HG02840 (cell line): ENCODE data around the gene ARHGEF12.

Experiments
- ATAC-seq: cut with Tn5 transposase; IDR thresholded peaks from one replicate; pipeline ENCODE4 v1.9.1; 2021; ENCODE audit warnings: mild to moderate bottlenecking, moderate library complexity, moderate number of reproducible peaks; ENCODE audit not compliant: unreplicated experiment, low FRiP score

ARHGEF12 gene

GRCh38 chr11:120409655-120410054, 73.4 kb downstream of the ARHGEF12 start:
- ATAC-seq: no peak

- ATAC-seq: no peak
These were observed 74.6 kb downstream of the ARHGEF12 start for GRCh38 chr11:120410622-120411380.

- ATAC-seq: no peak
These were observed 77.3 kb downstream of the ARHGEF12 start for GRCh38 chr11:120413480-120413879.

- ATAC-seq: no peak
These were observed 84.4 kb downstream of the ARHGEF12 start for GRCh38 chr11:120420572-120420971.

- no peak for ATAC-seq
These were observed 88.2 kb downstream of the ARHGEF12 start for GRCh38 chr11:120424185-120424969.

- no peak for ATAC-seq
These were observed 88.7 kb downstream of the ARHGEF12 start for GRCh38 chr11:120424970-120425332.

- no peak for ATAC-seq
These were observed 89.3 kb downstream of the ARHGEF12 start for GRCh38 chr11:120425527-120425926.

- no peak for ATAC-seq
These were observed 93.9 kb downstream of the ARHGEF12 start for GRCh38 chr11:120430146-120430545.

GRCh38 chr11:120431633-120432032, 95.4 kb downstream of the ARHGEF12 start:
- no peak for ATAC-seq

GRCh38 chr11:120432056-120433018, 96.1 kb downstream of the ARHGEF12 start:
- ATAC-seq: no peak

- ATAC-seq: no peak
These were observed 105.4 kb downstream of the ARHGEF12 start for GRCh38 chr11:120441592-120441991.

GRCh38 chr11:120442031-120442430, 105.8 kb downstream of the ARHGEF12 start:
- no peak for ATAC-seq

GRCh38 chr11:120446802-120447201, 110.6 kb downstream of the ARHGEF12 start:
- no peak for ATAC-seq

- no peak for ATAC-seq
These were observed 112.0 kb downstream of the ARHGEF12 start for GRCh38 chr11:120448240-120448639.

- no peak for ATAC-seq
These were observed 119.3 kb downstream of the ARHGEF12 start for GRCh38 chr11:120455487-120455886.

GRCh38 chr11:120457996-120458395, 121.8 kb downstream of the ARHGEF12 start:
- ATAC-seq: no peak

GRCh38 chr11:120462825-120463224, 126.6 kb downstream of the ARHGEF12 start:
- no peak for ATAC-seq

GRCh38 chr11:120465921-120466534, 129.8 kb downstream of the ARHGEF12 start:
- no peak for ATAC-seq

GRCh38 chr11:120467627-120468026, 131.4 kb downstream of the ARHGEF12 start:
- ATAC-seq: no peak

GRCh38 chr11:120471131-120471530, 134.9 kb downstream of the ARHGEF12 start:
- no peak for ATAC-seq
